Ovary (tissue), 3 donors: Measurements from ENCODE around the gene MEIS1.

ENCODE experiments used
- EP300 ChIP-seq: sonication (generic); formaldehyde crosslinking; IDR thresholded peaks from one replicate; pipeline ENCODE4 v1.6.1; 2017; ENCODE audit warnings: antibody characterized with exemption
- POLR2A ChIP-seq: fragments of 450-650 bp; IDR thresholded peaks from one replicate; pipeline ENCODE4 v1.6.1; 2017; ENCODE audit warnings: antibody characterized with exemption, mild to moderate bottlenecking, moderate library complexity
- TF ChIP-seq, protein P1 (sequence below), 3 donors: fragments of 450-650 bp in 2 of 3; fragments of 200-600 bp in 1 of 3; IDR thresholded peaks; one replicate each; pipeline versions ENCODE4 v1.5.1 to v1.8.0; 2016 to 2022; ENCODE audit warnings: antibody characterized with exemption in 3 of 3, mild to moderate bottlenecking in 1 of 3
- donor health status: DM: no; HTN: no; CAD: no.

DNA sequence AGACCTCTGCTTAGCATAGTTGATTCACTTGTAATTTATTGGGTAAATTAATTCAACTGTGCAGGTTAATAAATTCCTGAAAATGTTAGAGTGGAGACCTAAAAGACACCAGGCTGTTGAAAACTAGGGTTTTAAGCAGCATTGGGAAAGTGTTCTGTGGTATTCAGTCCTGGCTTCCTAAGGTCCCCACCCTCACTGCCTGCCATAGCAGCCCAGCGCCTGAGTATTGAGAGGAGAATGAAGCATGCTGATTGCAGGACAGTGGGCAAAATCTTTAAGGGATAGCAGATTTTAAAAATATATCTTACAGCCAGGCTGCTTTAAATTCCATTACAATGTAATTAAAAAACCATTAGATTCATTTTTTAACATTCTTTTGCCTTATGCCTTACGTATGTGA is 20.6 kb downstream of the MEIS1 start:
- TF ChIP-seq POLR2A = no peak
- TF ChIP-seq, protein P1, sequence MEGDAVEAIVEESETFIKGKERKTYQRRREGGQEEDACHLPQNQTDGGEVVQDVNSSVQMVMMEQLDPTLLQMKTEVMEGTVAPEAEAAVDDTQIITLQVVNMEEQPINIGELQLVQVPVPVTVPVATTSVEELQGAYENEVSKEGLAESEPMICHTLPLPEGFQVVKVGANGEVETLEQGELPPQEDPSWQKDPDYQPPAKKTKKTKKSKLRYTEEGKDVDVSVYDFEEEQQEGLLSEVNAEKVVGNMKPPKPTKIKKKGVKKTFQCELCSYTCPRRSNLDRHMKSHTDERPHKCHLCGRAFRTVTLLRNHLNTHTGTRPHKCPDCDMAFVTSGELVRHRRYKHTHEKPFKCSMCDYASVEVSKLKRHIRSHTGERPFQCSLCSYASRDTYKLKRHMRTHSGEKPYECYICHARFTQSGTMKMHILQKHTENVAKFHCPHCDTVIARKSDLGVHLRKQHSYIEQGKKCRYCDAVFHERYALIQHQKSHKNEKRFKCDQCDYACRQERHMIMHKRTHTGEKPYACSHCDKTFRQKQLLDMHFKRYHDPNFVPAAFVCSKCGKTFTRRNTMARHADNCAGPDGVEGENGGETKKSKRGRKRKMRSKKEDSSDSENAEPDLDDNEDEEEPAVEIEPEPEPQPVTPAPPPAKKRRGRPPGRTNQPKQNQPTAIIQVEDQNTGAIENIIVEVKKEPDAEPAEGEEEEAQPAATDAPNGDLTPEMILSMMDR (IDR thresholded peaks at IDR 0.05) = no peak
- TF ChIP-seq EP300 = no peak
